Inflammatory macrophage (primary cell): ENCODE data around the gene MESD.

Experiments
- DNase-seq, 2 donors: peaks; one replicate each; pipeline ENCODE4 v3.0.0-alpha.2; 2020 to 2022

MESD gene

GRCh38 chr15:80932513-80932815, 57.2 kb downstream of the MESD start:
- no peak for DNase-seq

- no peak for DNase-seq
Observed at GRCh38 chr15:80931721-80932512, 57.7 kb downstream of the MESD start.

GRCh38 chr15:80931191-80931590, 58.4 kb downstream of the MESD start:
- DNase-seq = no peak

- DNase-seq = no peak
Observed at GRCh38 chr15:80929689-80930088, 59.9 kb downstream of the MESD start.

DNA sequence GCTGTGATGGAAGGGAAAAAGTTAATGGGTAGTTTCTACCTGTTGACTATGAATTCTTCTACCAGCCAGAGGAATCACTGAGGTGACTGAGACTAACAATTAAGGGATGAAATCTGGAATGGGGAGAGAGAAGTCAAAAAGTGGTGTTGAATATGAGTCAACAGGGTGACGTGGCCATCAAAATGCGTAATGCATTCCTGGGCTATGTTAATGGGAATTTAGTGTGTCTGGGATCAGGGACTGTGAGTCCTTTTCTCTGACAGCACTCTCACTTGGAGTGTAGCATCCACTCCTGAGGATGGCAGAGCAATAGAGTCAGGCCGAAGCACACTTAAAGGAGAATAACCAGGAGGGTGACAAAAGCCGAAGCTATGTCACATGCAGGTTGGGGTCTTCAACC, 60.4 kb downstream of the MESD start:
- no peak for DNase-seq

GRCh38 chr15:80926126-80926525, 63.5 kb downstream of the MESD start:
- peak; percentile 3 to 15 for DNase-seq

- DNase-seq = no peak
Observed at GRCh38 chr15:80925597-80926059, 64.0 kb downstream of the MESD start.

GRCh38 chr15:80924278-80924677, 65.3 kb downstream of the MESD start:
- no peak for DNase-seq

GRCh38 chr15:80923668-80924067, 66.0 kb downstream of the MESD start:
- no peak for DNase-seq

DNA sequence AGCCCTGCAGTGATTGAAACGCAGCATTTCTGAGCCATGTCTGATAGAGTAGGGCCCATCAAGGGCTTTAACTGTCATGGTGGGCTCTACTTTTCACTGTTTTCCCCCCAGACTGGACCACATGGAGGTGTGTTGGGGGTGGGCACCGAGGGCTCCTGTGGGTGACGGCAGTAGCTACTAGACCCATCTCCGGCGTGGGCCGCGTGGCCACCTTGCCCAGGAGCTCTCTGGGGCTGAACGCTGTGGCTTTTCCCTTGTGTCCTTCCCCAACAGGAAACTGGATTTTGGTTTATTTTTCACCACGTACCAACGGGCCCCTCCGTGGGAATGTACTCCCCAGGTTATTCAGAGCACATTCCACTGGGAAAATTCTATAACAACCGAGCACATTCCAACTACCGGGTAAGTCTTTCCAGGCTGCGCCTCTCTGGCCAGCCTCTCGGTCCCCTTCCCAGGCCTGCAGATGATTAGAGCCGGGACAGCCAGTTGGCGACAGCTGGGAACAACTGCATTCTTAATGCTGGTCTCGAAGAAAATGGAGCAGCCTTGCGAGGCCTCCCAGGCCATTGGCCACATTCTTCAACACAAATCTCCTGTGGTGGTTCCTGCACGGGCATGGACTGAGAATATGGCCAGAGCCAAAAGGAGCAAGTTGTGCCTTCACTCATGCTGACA, 67.7 kb downstream of the MESD start:
- no peak for DNase-seq

GRCh38 chr15:80920271-80920699, 69.3 kb downstream of the MESD start:
- no peak for DNase-seq

- DNase-seq = peak; percentile 12 to 35
Observed at GRCh38 chr15:80918196-80918783, 71.3 kb downstream of the MESD start.

- no peak for DNase-seq
Observed at GRCh38 chr15:80916056-80916455, 73.6 kb downstream of the MESD start.

DNA sequence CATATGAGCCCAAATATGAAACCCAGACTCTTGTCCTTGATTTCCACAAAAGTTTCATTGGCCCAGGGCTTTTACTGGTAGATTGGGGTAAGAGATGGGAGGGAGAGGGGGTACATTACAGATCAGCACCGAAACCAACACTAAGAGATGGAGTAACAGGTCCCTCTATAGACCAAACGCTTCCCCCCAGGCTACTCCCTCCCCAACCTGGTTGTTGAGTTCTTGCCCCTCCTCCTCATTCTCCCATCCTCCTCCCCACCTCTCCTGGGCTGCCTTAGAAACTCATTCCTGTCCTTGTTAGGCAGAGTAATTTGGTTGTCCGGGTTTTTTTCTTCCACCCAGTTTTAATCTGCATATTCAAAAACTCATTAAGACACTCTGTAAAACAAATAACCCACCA, 74.1 kb downstream of the MESD start:
- DNase-seq = no peak

DNA sequence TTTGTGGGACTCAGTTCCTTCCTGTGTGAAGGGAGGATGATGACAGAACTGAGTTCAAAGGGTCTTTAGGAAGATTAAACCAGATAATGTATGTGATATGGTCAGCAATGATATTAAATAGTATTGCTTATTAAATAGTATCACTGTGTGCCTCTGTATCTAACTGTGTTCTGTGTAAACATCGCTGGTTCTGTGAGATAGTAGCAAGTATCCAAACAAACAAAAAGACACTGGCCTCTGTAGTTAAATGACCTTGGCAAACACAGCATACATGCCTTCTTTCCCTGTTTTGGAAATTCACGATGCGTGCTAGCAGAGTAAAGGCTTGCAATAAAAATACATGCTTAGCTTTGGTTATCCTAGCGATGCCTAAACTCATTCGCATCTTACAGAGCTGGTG, 76.1 kb downstream of the MESD start:
- DNase-seq = no peak

DNA sequence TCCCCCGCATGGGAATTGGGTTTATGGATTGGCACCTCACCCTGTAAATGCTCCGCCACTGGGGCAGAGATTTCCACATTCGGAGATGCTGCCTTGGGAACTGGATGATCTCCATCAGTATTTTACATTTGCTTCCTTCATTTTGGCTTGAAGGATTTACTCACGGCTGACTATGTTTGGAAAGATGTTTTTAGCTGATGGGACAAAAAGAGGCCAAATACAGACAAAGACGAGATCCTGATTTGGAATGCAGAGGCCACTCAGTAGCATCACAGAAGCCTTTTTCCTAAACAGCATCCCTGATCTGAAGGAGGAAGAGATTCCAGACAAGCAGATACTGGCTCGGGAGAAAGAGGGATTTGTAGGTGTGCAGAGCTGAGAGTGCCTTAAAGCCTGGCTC, 76.9 kb downstream of the MESD start:
- no peak for DNase-seq

- DNase-seq = no peak
Observed at GRCh38 chr15:80911821-80912220, 77.8 kb downstream of the MESD start.

DNA sequence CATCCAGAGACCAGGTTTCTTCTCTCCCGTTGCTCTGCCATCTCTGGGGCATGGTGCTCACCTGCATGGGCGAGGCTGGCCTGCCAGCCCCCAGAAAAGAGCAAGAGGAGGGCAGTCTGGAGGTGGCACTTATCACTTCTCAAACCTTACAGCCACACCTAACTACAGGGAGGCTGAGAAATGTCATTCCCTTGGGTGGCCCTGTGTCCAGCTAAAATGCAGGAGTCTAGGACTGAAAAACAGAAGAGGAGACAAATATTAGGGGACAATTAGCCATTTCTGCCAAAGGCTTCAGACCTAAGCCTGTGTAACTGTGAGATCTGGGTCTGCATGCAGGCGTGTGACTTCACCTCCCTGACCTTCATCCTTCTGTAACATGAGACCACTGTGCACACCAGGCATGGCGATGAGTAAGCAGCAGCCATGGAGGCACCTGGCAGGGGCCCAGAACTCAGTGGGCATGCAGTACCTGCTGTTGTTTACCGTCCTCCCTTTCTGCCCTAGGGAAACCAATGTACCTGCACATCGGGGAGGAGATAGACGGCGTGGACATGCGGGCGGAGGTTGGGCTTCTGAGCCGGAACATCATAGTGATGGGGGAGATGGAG, 83.4 kb downstream of the MESD start:
- no peak for DNase-seq

DNA sequence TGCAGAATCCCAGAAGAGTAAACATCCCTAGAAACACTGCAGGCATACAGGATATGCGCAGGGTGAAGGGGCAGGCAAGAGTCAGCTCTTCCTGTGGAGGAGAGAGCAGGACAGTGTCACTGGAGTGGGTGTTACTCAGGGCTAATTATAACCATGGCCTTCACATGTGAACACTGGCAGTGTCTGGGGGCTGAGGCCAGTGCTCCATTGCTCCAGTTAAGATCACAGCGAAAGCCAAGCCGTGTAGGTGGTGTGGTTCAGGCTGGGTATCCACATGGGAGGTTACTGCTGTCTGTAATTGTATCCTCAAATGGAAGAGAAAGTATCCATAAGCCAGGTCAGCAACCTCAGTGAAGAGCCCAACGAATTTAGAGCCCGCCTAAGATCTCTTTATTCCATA, 84.6 kb downstream of the MESD start:
- peak in 1 of 2 donors; percentile 51 for DNase-seq

DNA sequence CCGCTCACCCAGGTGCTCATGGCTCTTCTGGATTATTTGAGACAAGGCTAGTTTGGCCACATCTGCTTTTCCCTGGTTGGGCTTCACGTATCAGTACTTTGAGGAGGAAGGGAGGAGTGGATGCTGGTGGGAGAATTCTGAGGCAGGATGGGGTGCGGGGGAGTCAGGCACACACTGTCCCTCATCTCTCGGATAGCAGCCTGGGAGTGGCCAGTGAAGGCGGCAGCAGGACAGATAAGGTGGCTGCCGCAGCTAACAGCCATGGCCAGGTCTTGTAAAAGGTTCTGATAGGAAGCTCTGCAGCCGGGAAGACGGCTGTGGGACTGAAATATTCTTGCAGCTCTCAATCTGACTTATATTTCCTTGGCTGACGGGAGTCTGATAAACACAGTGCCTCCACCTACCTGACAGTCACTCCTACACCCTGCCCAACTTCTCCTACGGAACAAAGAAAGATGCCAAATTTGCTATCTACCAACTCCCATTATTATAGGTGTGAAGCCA, 87.3 kb downstream of the MESD start:
- no peak for DNase-seq

DNA sequence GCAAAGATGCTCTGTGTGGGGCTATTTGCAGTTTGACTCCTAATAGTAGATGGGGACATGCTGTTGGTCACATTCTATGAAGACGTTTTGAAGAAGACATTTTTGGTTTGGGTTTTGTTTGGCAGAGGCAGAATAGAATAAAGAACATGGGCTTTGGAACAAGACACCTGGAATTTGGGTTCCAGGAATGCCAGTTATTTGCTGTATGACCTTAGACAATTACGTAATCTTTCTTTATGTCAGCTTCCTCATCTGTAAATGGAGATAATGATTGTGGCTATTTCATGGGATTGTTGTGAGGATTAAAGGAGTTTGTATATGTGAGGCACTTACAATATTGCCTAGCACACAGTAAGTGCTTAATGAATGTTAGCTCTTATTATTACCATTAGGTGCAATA, 91.6 kb downstream of the MESD start:
- DNase-seq = no peak
